Right atrium auricular region (tissue), 2 donors: ENCODE data around the gene DLGAP1. TPM values are rescaled to one million over a fixed set of nuclear protein-coding genes. Genes with fewer than 3 reads are reported as not detected.

ENCODE experiments used
- DNase-seq: peaks from one replicate; pipeline ENCODE4 v3.0.0-alpha.2; 2019; ENCODE audit warnings: low spot score
- H3K27ac ChIP-seq, 2 donors: fragments of 200-600 bp; sonication (generic); 1 replicate in 1 of 2; 2 replicates in 1 of 2; pipeline ENCODE4 v1.5.1; 2016 to 2019
- H3K27me3 ChIP-seq, 2 donors: fragments of 200-600 bp; sonication (generic); one replicate each; pipeline versions ENCODE4 v1.5.1 to v1.6.0; 2017 to 2019
- H3K36me3 ChIP-seq: fragments of 200-600 bp; sonication (generic); one replicate; pipeline ENCODE4 v1.5.1; 2016
- H3K4me1 ChIP-seq, 2 donors: fragments of 200-600 bp; sonication (generic); one replicate each; pipeline versions ENCODE4 v1.5.1 to v1.6.0; 2017 to 2019
- H3K4me3 ChIP-seq, 2 donors: fragments of 200-600 bp; sonication (generic); 1 replicate in 1 of 2; 2 replicates in 1 of 2; pipeline ENCODE4 v1.5.1; 2017 to 2019; ENCODE audit warnings: mild to moderate bottlenecking in 1 of 2, moderate library complexity in 1 of 2
- H3K9me3 ChIP-seq, 2 donors: fragments of 200-600 bp; sonication (generic); one replicate each; pipeline ENCODE4 v1.5.1; 2019
- total RNA-seq, 2 donors: library from RNA; depleted of rRNA; stranded (reverse); fragments of >200 nt; gene quantifications; one replicate each; pipeline ENCODE4 v1.1.0, GENCODE V29; 2016
- TF ChIP-seq, protein P1 (sequence below), 2 donors: fragments of 200-600 bp; sonication (generic); IDR thresholded peaks; one replicate each; pipeline ENCODE4 v1.5.1; 2019; ENCODE audit warnings: antibody characterized with exemption in 2 of 2

DLGAP1 gene
- total RNA-seq, 2 donors from 2014 or later, result 0.56 to 1.1 TPM

DNA sequence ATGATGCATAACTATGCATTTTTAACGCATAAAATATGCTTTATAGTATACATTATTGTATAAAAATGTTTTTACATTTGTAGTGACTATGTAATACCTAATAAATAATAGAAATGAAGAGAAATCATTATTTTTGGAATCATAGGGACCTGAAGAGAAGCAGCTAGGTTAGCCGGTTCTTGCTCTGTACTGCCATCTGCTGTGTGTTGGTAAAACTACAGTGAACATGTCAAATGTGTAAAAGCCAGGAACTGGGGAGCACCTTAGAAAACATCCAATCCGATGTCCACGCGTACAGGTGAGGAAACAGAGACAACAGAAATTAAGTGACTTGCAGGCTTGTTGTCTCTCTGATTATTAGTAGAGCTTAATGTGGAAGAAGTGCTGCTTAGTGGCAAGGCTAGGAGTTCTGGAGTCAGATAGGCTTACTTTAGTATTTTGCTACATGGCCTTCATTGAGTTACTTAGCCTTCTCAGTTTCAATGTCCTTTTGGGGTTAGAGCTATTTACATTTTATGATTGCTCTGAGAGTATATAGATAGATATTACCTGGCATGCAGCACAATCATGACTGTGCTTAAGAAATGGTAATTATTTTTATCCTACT, 386.5 kb downstream of the DLGAP1 start:
- TF ChIP-seq, protein P1, sequence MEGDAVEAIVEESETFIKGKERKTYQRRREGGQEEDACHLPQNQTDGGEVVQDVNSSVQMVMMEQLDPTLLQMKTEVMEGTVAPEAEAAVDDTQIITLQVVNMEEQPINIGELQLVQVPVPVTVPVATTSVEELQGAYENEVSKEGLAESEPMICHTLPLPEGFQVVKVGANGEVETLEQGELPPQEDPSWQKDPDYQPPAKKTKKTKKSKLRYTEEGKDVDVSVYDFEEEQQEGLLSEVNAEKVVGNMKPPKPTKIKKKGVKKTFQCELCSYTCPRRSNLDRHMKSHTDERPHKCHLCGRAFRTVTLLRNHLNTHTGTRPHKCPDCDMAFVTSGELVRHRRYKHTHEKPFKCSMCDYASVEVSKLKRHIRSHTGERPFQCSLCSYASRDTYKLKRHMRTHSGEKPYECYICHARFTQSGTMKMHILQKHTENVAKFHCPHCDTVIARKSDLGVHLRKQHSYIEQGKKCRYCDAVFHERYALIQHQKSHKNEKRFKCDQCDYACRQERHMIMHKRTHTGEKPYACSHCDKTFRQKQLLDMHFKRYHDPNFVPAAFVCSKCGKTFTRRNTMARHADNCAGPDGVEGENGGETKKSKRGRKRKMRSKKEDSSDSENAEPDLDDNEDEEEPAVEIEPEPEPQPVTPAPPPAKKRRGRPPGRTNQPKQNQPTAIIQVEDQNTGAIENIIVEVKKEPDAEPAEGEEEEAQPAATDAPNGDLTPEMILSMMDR (IDR thresholded peaks at IDR 0.05), result peak; percentile 46 to 82
- no peak overlapping the region for H3K4me3 ChIP-seq
- no peaks in the 10 kb centered on the region for H3K4me1 ChIP-seq
- no peak overlapping the region for H3K27ac ChIP-seq
- H3K27me3 ChIP-seq, result no peaks in the 10 kb centered on the region
- DNase-seq, result no peak
- H3K9me3 ChIP-seq, result peaks cover 0 to 11% of the 10 kb centered on the region in 2 donors
- H3K36me3 ChIP-seq, result no peaks in the 10 kb centered on the region

DNA sequence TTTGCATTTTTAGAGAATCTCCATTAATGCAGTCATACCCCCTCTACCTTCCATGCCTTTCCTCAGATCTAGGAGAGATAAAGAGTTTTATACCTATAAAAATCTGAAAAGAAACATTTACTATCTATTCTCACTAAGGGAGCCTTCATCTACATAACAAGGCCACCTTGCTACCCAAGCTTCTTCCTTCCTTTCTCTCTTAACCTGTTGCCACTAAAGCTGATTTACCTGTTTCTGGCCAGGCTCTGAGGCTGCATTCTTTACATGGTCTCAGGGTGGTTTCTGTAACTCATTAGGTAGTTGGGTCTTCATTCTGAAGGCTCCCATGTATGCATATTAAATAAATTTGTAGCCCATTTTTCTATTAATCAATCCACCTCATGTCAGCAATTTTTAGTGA, 391.6 kb downstream of the DLGAP1 start:
- H3K27me3 ChIP-seq, result no peaks in the 10 kb centered on the region
- no peak overlapping the region for H3K4me3 ChIP-seq
- H3K4me1 ChIP-seq, result no peaks in the 10 kb centered on the region
- no peak overlapping the region for H3K27ac ChIP-seq
- TF ChIP-seq, protein P1 (IDR thresholded peaks at IDR 0.05), result no peak
- H3K9me3 ChIP-seq, result peaks cover 0 to 25% of the 10 kb centered on the region in 2 donors
- no peak for DNase-seq
- no peaks in the 10 kb centered on the region for H3K36me3 ChIP-seq

DNA sequence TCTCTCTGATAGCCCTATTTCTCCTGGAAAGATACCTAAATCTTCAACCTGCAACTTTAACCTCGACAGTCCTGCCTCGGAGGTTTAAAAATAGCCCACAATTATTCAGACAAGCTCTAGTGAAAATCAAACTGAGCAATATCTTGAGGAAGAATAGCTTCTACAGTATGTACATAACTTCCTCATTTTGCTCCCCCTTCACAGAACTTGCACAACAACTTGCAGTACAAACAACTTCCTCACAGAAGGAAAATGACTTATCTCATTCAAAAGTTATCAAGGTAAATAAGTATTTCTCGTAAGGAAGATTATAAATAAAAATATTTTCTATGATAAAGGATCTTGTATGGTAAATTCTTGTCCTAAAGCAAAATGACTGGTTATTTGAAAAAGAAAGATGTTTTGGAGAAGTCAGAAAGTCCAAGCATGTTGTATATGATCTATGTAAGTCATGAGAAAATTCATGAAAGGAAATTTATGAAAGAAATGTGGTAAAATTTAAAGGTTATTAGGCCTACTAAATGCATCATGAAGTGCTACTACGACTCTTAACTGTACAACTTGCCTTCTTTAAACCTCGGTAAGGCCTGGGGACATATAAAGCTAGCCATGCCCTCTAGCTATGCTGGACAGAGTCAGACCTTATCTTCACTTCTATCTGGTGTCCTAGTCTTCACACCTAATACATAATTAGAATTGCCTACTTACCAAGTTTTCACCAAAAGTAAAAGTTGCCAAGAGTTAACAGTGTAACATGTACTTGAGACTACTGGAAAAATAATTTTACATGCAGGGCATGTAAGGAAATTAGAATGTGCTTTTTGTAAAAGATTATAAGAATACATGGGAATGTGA, 394.5 kb downstream of the DLGAP1 start:
- no peak for DNase-seq
- TF ChIP-seq, protein P1 (IDR thresholded peaks at IDR 0.05), result no peak
- no peak overlapping the region for H3K27ac ChIP-seq
- H3K9me3 ChIP-seq, result peaks cover 0 to 18% of the 10 kb centered on the region in 2 donors
- H3K27me3 ChIP-seq, result no peaks in the 10 kb centered on the region
- H3K36me3 ChIP-seq, result no peaks in the 10 kb centered on the region
- no peak overlapping the region for H3K4me3 ChIP-seq
- no peaks in the 10 kb centered on the region for H3K4me1 ChIP-seq

DNA sequence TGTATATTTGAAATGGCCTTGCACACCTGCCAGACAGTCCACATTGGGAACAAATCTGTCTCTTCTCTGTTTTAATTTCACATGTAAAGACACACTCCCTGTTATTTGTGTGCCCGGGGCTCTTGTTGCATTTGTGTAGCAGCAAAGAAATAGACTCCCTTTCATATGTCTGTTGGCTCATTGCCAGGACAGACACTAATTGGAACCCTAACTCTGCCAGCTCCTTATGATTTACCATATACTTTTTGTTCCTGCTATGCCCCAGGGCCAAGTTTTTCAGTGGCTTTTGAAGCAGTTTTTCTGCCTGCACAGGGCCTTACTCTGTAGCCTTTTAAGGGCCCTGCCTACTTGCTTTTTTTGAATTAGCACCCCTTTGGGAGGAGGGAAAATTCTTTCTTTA, 396.9 kb downstream of the DLGAP1 start:
- Histone ChIP-seq H3K27me3 (no peaks in the 10 kb centered on the region), H3K4me1 (no peaks in the 10 kb centered on the region), H3K4me3 (no peak overlapping the region), H3K36me3 (no peaks in the 10 kb centered on the region), H3K27ac (no peak overlapping the region), H3K9me3 (peaks cover 0 to 13% of the 10 kb centered on the region in 2 donors)
- no peak for DNase-seq
- TF ChIP-seq, protein P1 (IDR thresholded peaks at IDR 0.05), result no peak

DNA sequence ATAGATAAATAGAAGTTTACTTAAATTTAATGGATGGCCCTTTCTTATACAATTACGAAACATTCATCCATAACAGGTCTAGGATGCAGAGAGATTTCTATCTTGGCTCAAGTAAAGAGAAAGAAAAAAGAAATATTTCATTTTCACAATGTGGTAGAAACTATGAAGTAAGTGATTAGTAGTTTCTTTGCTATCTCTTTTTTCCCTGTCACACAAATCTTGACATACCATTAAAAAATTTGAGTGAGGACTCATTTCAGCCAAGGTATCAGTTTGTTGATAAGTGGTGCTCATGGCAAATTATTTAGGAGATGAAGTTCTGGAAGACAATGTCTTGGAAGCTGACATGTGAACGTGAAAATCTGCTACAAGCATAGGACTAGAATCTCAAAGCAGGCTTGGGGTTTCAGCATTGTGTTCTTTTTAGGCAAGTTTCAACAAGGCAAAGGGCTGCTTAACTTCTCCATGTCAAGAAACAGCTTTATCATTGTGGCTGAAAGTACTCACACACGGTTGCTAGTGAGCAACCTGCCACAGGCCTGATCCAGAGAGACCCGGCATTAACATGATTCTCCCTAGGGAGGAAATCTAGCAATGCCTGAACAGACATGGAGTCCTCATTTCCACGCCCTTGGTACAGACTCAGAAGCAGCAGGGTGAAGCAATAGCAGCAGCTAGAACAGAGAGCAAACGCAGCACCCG, 414.6 kb downstream of the DLGAP1 start:
- no peaks in the 10 kb centered on the region for H3K4me1 ChIP-seq
- no peaks in the 10 kb centered on the region for H3K27me3 ChIP-seq
- no peak overlapping the region for H3K4me3 ChIP-seq
- no peaks in the 10 kb centered on the region for H3K9me3 ChIP-seq
- no peaks in the 10 kb centered on the region for H3K36me3 ChIP-seq
- TF ChIP-seq, protein P1 (IDR thresholded peaks at IDR 0.05), result no peak
- no peak overlapping the region for H3K27ac ChIP-seq
- DNase-seq, result no peak
